Bronchial epithelial cell (primary cell): ENCODE data around the gene NDEL1. TPM values are rescaled to one million over a fixed set of nuclear protein-coding genes. Genes with fewer than 3 reads are reported as not detected.

Source experiments
- DNase-seq: peaks from one replicate; pipeline ENCODE4 v3.0.0-alpha.2; 2010; ENCODE audit warnings: low read depth
- FAIRE-seq: peaks from 2 replicates; lab custom pipeline; 2011; peaks lifted over from hg19 to GRCh38; lab: Jason Lieb, UNC
- H3K27me3 ChIP-seq: 2 replicates; pipeline ENCODE4 v1.5.1; 2011; ENCODE audit warnings: low read length; ENCODE audit not compliant: control insufficient read depth, insufficient read depth
- H3K36me3 ChIP-seq: 2 replicates; pipeline ENCODE4 v1.5.1; 2011; ENCODE audit warnings: low read length; ENCODE audit not compliant: control insufficient read depth, insufficient read depth
- H3K4me3 ChIP-seq: 2 replicates; pipeline ENCODE4 v1.5.1; 2011; ENCODE audit warnings: mild to moderate bottlenecking, low read depth, low read length, control low read depth
- CTCF ChIP-seq: IDR thresholded peaks from 2 replicates; pipeline ENCODE4 v1.5.1; 2011; ENCODE audit warnings: mild to moderate bottlenecking, moderate library complexity, low read length, control low read depth, inconsistent platforms; ENCODE audit not compliant: insufficient read depth, severe bottlenecking
- total RNA-seq: library from RNA; depleted of rRNA; stranded (reverse); fragments of >200 nt; gene quantifications from 2 replicates; pipeline ENCODE4 v1.2.1, GENCODE V29; 2014

The NDEL1 gene
- total RNA-seq, 1 donor from 2014 or later, result 47.1 TPM

GRCh38 chr17:8419305-8419704 is 16.4 kb upstream of the NDEL1 start:
- FAIRE-seq, result no peak
- Histone ChIP-seq H3K4me3 (no peak overlapping the region), H3K36me3 (no peaks in the 10 kb centered on the region), H3K27me3 (no peaks in the 10 kb centered on the region)
- no peak for DNase-seq
- TF ChIP-seq CTCF, result no peak

GRCh38 chr17:8420041-8420934 is 15.4 kb upstream of the NDEL1 start:
- no peak for FAIRE-seq
- Histone ChIP-seq H3K27me3 (no peaks in the 10 kb centered on the region), H3K4me3 (no peak overlapping the region), H3K36me3 (no peaks in the 10 kb centered on the region)
- peak; percentile 11 for DNase-seq
- TF ChIP-seq CTCF, result no peak

- Histone ChIP-seq H3K36me3 (no peaks in the 10 kb centered on the region), H3K4me3 (no peak overlapping the region), H3K27me3 (no peaks in the 10 kb centered on the region)
- FAIRE-seq (peak; percentile 32), DNase-seq (peak; percentile 67)
- no peak for TF ChIP-seq CTCF
Observed at GRCh38 chr17:8421571-8421970, 14.1 kb upstream of the NDEL1 start.

- peak; percentile 16 for DNase-seq
- H3K27me3 ChIP-seq, result no peaks in the 10 kb centered on the region
- no peak for TF ChIP-seq CTCF
- no peak overlapping the region for H3K4me3 ChIP-seq
- H3K36me3 ChIP-seq, result no peaks in the 10 kb centered on the region
- no peak for FAIRE-seq
Observed at GRCh38 chr17:8426094-8426720, 9.5 kb upstream of the NDEL1 start.

- DNase-seq, result no peak
- H3K27me3 ChIP-seq, result no peaks in the 10 kb centered on the region
- TF ChIP-seq CTCF, result no peak
- FAIRE-seq, result no peak
- H3K4me3 ChIP-seq, result no peak overlapping the region
- no peaks in the 10 kb centered on the region for H3K36me3 ChIP-seq
Observed at GRCh38 chr17:8426802-8427201, 8.9 kb upstream of the NDEL1 start.
